ENCODE data around the gene SOCS1. TPM values are rescaled to one million over a fixed set of nuclear protein-coding genes. Genes with fewer than 3 reads are reported as not detected.

SOCS1 gene
- total RNA-seq, 2 experiments from 2014 or later = 45.1 to 45.6 TPM

DNA sequence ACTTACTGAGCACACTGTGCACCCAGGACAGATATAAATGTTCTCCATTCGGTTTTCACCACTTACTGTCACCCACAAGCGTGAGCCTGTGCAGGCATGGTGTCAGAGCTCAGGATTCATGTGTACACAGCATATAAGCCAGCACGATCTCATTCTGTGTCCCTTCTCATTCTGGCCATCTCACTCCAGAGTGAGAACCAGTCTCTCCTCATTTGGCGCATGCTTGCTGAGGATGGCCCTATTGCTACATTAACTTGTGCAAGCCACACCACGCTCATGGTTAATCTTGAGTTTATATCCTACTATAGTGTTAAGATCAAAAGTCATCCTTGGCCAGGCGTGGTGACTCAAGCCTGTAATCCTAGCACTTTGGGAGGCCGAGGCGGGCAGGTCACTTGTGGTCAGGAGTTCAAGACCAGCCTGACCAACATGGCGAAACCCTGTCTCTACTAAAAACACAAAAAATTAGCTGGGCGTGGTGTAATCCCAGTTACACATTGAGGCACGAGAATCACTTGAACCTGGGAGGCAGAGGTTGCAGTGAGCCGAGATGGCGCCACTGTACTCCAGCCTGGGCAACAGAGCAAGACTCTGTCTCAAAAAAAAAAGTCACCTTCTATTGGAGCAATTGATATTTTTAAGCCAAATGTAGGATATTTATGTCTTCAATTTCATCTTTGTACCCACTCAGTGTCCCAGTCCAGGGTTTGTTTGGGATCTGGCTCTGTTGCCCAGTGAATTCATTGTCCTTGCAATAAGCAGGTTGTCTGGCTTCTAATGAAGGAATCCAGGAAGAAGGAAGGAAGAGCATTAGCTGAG lies 20.9 kb downstream of the SOCS1 start:
- CTCF ChIA-PET = interaction anchor here (0.9 to 1.0 kb wide), 2 partner anchors 17 to 264 kb away, joined by 3 read pairs; no protein-coding TSS in a partner anchor
- H3K27ac Mint-ChIP-seq = peak overlapping the region; percentile 63
- no peak overlapping the region for H3K4me3 Mint-ChIP-seq
- H3K36me3 Mint-ChIP-seq (ENCODE audit: low read depth) = no peaks in the 10 kb centered on the region
- H3K4me1 Mint-ChIP-seq (ENCODE audit: low read depth) = peaks cover 52% of the 10 kb centered on the region
- no peaks in the 10 kb centered on the region for H3K9me3 Mint-ChIP-seq
- intact Hi-C loops (cut with micrococcal nuclease) = no loop called here
- no peaks in the 10 kb centered on the region for H3K27me3 Mint-ChIP-seq (ENCODE audit: low read depth)
- no peak for DNase-seq

DNA sequence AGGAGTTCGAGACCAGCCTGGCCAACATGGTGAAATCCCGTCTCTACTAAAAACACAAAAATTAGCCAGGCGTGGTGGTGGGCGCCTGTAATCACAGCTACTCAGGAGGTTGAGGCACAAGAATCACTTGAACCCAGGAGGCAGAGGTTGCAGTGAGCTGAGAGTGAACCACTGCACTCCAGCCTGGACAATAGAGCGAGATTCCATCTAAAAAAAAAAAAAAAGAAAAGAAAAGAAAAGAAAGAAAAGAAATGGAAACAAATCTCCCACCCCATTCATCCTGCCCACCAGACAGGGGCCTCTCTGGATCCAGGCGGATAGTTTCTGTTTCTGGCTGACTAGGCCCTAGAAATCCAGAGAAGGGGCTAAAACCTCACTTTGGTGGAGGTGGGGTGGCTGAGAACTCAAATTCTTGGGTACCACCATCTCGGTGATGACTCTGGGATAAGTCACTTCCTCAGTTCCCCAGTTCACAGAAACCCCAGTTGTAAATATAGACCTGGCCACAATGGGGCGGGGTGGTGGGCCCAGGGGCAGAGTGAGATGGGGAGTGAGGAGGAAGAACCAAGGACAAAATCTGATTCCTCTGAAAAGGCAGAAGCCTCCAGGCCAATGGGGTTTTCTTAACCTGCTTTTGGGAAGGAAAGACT lies 22.2 kb downstream of the SOCS1 start:
- Mint-ChIP-seq H3K4me3 (peak overlapping the region; percentile 57), H3K27me3 (ENCODE audit: low read depth) (no peaks in the 10 kb centered on the region), H3K36me3 (ENCODE audit: low read depth) (no peaks in the 10 kb centered on the region), H3K27ac (peak overlapping the region; percentile 99), H3K4me1 (ENCODE audit: low read depth) (peaks cover 49% of the 10 kb centered on the region), H3K9me3 (no peaks in the 10 kb centered on the region)
- CTCF ChIA-PET = interaction anchor here (1.0 to 2.0 kb wide), 5 partner anchors 9 to 263 kb away, joined by 3 to 12 read pairs (median 6); no protein-coding TSS in a partner anchor
- DNase-seq = peak; percentile 87
- intact Hi-C loops (cut with micrococcal nuclease) = loop anchor here (1.0 to 2.0 kb wide), 5 partner anchors 9 to 246 kb away; no protein-coding TSS in a partner anchor

DNA sequence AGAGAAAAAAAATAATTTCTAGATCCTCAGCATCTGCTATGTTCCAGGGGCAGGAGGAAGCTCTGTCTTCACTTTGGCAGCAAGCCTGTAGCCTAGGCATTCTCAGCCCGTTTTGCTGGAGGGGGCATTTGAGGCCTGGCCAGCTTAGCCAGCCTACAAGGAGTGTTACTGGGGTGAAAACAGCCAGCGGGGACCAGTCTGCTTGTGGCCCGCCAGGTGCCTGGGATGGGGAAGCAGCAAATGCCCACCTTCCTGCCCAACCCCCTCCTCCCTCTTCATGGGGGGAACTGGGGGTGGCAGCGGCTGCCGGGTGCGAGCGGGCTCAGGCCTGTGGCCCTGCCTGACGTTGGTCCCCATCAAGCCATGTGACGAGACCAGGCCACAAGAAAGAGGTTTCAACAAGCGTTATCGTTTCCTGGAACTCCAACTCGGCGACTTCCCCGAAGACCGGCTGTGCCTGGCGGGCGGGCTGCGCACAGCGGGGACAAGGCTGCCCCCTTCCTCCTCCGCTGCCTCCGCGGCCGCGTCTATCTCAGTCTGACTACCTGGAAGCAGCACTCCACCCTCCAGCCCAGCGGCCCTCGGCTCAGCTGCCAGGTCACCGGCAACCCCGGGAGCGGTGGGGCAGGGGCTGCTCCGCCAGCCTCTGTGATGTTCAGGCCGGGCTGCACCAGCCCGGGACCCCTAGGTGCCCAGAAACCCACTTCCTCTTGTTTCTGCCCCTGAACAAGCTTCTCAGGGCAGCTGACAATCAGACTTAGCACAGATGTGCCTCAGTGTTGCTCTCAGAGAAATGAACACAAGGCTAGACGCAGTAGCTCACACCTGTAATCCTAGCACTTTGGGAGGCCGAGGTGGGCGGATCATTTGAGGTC lies 22.9 kb downstream of the SOCS1 start:
- H3K9me3 Mint-ChIP-seq = no peaks in the 10 kb centered on the region
- CTCF ChIA-PET = interaction anchor here (0.6 to 2.0 kb wide), 5 partner anchors 8 to 123 kb away, joined by 3 to 12 read pairs (median 6); no protein-coding TSS in a partner anchor
- DNase-seq = peak; percentile 97
- intact Hi-C loops (cut with micrococcal nuclease) = loop anchor here (1.0 to 2.0 kb wide), 5 partner anchors 8 to 245 kb away; no protein-coding TSS in a partner anchor
- no peaks in the 10 kb centered on the region for H3K36me3 Mint-ChIP-seq (ENCODE audit: low read depth)
- peaks cover 55% of the 10 kb centered on the region for H3K4me1 Mint-ChIP-seq (ENCODE audit: low read depth)
- H3K27ac Mint-ChIP-seq = peak overlapping the region; percentile 99
- peak overlapping the region; percentile 57 for H3K4me3 Mint-ChIP-seq
- no peaks in the 10 kb centered on the region for H3K27me3 Mint-ChIP-seq (ENCODE audit: low read depth)

DNA sequence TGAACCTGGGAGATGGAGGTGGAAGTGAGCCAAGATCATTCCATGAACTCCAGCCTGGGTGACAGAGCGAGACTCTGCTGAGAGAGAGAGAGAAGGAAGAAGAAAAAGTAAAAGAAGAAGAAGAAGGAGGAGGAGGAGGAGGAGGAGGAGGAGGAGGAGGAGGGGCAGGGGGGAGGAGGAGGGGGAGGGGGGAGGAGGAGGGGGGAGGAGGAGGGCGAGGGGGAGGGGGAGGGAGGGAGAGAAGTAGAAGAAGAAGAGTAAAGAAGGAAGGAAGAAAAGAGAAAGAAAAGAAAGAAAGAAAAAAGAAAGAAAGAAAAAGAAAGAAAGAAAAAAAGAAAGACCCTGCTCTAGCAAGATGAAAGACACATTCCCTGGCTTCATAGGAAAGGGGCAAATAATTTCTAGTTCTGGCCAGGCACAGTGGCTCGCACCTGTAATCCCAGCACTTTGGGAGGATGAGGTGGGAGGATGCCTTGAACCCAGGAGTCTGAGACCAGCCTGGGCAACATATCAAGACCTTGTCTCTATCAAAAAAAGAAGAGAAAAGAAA lies 23.6 kb downstream of the SOCS1 start:
- CTCF ChIA-PET = interaction anchor here (1.9 to 2.0 kb wide), 2 partner anchors 19 to 22 kb away, joined by 6 to 7 read pairs; no protein-coding TSS in a partner anchor

DNA sequence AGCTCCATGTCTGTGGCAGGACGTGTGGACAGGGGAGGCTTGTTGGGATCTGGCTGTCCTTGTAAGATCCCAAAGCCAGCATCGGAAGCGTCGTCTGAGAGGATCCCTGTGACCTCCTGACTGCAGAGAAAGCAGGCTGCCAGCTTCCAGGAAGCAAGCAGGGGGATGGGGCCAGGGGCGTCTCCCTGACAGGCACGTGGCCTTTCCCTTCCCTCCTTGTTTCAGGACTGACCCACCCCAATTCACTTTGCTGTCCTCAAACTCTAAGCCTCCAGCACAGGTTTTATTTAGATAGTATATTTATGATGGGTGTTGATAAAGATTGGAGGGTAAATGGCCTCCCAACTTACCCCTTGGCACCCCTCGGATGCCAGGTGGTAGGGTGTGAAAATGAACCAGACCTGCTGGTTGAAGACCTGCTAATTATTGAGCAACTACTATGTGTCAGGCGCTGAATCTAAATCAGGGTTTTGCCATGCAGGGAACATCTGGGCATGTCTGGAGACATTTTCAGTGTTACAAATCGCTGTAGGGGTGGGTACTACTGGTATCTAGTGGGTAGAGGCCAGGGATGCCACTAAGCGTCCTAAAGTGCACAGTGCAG lies 24.5 kb downstream of the SOCS1 start:
- Mint-ChIP-seq H3K4me1 (ENCODE audit: low read depth) (peaks cover 57% of the 10 kb centered on the region), H3K36me3 (ENCODE audit: low read depth) (no peaks in the 10 kb centered on the region), H3K4me3 (no peak overlapping the region), H3K9me3 (no peaks in the 10 kb centered on the region), H3K27me3 (ENCODE audit: low read depth) (no peaks in the 10 kb centered on the region), H3K27ac (peak overlapping the region; percentile 99)
- DNase-seq = no peak
- CTCF ChIA-PET = no interaction called here
- intact Hi-C loops (cut with micrococcal nuclease) = no loop called here

More for the DNA sequence above, 23.6 kb downstream of the SOCS1 start:
- intact Hi-C loops (cut with micrococcal nuclease) = loop anchor here (2.0 kb wide), 1 partner anchor 138 kb away; no protein-coding TSS in a partner anchor
- H3K4me3 Mint-ChIP-seq = peak overlapping the region; percentile 57
- peaks cover 59% of the 10 kb centered on the region for H3K4me1 Mint-ChIP-seq (ENCODE audit: low read depth)
- no peaks in the 10 kb centered on the region for H3K36me3 Mint-ChIP-seq (ENCODE audit: low read depth)
- H3K27ac Mint-ChIP-seq = peak overlapping the region; percentile 99
- DNase-seq = no peak
- H3K9me3 Mint-ChIP-seq = no peaks in the 10 kb centered on the region
- H3K27me3 Mint-ChIP-seq (ENCODE audit: low read depth) = no peaks in the 10 kb centered on the region

DNA sequence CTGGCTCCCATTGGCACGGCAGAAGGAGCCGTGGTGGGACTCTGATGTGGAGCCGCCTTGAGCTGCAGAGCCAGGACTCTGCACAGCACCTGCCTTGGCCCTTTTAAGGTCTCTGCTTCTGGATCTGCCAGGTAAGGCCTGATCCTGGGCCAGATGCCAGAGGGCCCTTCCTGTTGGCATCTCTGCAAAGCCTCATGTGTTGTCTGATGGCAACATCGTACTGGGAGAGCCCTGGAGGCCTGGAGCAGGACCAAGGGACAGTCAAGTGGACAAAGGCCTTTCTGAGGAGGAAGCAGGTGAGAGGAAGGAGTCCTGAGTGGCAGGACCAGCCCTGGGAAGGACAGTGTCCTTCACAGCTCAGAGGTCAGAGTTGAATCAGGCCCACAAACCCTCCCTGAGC lies 26.1 kb downstream of the SOCS1 start:
- CTCF ChIA-PET = no interaction called here
- no peak overlapping the region for H3K4me3 Mint-ChIP-seq
- H3K27me3 Mint-ChIP-seq (ENCODE audit: low read depth) = no peaks in the 10 kb centered on the region
- no peaks in the 10 kb centered on the region for H3K9me3 Mint-ChIP-seq
- intact Hi-C loops (cut with micrococcal nuclease) = no loop called here
- no peak for DNase-seq
- peaks cover 68% of the 10 kb centered on the region for H3K4me1 Mint-ChIP-seq (ENCODE audit: low read depth)
- H3K36me3 Mint-ChIP-seq (ENCODE audit: low read depth) = no peaks in the 10 kb centered on the region
- H3K27ac Mint-ChIP-seq = peak overlapping the region; percentile 53

DNA sequence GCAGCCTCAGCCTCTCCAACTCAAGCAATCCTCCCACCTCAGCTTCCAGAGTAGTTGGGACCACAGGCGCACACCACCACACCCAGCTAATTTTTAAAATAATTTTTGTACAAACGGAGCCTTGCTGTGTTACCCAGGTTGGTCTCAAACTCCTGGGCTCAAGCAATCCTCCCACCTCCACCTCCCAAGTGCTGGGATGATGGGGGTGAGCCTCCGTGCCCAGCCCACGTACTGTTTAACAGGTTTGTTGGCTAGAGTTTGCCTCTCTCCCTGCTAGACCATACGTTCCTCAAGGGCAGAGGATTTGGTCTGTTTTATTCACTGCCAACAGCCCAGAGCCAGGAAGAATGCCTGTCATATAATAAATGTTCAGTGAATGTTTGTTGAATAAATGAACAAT lies 26.6 kb downstream of the SOCS1 start:
- Mint-ChIP-seq H3K9me3 (no peaks in the 10 kb centered on the region), H3K4me3 (no peak overlapping the region), H3K36me3 (ENCODE audit: low read depth) (no peaks in the 10 kb centered on the region), H3K27ac (peak overlapping the region; percentile 20), H3K4me1 (ENCODE audit: low read depth) (peaks cover 70% of the 10 kb centered on the region), H3K27me3 (ENCODE audit: low read depth) (no peaks in the 10 kb centered on the region)
- DNase-seq = no peak
- CTCF ChIA-PET = interaction anchor here (0.7 kb wide), 1 partner anchor 11 kb away, joined by 4 read pairs; no protein-coding TSS in a partner anchor
- intact Hi-C loops (cut with micrococcal nuclease) = no loop called here

DNA sequence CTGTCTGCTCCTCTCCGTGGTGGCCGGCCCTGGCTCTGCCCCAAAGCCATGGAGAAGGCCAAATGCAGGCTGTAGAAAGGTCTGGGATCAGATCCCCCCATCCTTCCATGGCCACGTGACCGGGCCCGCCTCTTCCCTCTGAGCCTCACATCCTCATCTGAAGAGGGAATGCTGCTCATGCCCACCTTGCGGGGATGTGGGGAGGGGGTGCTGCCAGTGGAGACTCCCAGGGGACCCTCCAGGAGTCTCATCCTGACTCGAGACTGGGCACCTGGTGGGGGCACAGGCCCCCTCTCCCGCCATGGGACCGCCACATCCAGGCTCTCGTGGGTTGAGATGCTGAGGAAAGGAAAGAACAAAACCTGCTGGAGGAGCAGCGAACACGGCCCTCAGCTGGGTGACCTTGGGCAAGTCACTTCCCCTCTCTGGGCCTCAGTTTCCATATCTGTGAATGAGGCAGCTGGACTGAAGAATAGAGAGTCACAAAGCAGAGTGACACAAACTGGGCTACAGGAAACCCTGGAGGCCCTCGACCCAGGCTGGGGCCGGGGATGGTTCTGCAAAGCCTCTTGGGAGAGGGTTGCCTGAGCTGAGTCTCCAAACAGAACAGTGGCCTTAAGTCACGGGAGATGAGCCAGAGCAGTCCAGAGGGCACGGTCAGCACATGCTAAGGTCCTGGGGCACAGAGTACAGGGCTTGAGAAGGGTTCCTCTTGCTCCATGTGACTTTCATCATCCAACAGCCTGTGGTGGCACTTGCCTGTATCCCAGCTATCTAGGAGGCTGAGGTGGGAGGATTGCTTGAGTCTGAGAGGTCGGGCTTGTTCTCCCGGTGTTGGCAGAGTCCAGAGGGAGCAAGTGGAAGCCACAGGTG lies 30.1 kb downstream of the SOCS1 start:
- Mint-ChIP-seq H3K9me3 (no peaks in the 10 kb centered on the region), H3K27me3 (ENCODE audit: low read depth) (no peaks in the 10 kb centered on the region), H3K4me1 (ENCODE audit: low read depth) (peaks cover 53% of the 10 kb centered on the region), H3K27ac (peak overlapping the region; percentile 96), H3K4me3 (peak overlapping the region; percentile 35), H3K36me3 (ENCODE audit: low read depth) (no peaks in the 10 kb centered on the region)
- peak; percentile 42 for DNase-seq
- intact Hi-C loops (cut with micrococcal nuclease) = loop anchor here (1.0 to 2.0 kb wide), 11 partner anchors 7 to 557 kb away; partner anchors contain the start of gene DEXI
- CTCF ChIA-PET = interaction anchor here (0.8 to 4.3 kb wide), 13 partner anchors 8 to 272 kb away, joined by 3 to 32 read pairs (median 6); partner anchors contain the start of gene SOCS1

DNA sequence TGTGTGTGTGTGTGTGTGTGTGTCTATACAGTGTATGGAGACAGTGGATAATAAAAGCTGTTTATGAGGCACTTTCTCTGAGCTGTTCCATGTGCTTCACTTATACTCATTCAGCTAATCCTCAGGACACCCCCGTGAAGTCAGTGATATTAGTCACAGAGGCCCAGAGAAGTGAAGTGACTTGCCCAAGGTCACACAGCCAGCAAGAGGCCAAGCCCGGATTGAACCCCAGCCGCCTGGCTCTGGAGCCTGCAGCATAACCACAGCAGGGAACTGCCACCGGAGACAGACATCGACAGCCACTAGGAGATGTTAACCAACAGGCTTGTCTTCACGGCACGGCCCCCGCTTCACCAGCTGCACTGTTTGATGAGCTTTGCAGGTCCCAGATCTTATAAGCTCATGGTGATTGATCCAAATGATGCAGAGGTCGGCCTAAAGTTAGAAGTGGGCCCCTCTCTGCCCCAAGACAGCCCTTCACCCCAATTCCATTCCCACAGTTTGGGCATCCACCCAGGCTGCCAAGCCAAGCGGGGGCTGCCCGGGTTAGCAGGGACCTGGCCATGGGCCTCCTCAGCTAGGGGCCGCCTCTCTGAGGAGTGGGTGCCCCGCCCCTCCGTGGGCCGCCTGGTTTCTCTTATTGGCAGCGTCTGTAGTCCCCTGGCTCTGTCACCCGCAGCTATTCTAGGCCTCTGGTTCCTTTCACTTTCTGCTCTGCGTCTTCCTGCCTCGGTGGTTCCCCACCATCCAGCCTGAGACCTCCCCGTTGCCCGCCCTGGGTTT lies 30.9 kb downstream of the SOCS1 start:
- DNase-seq = peak; percentile 95
- intact Hi-C loops (cut with micrococcal nuclease) = loop anchor here (1.0 to 2.0 kb wide), 13 partner anchors 8 to 558 kb away; partner anchors contain the start of gene DEXI
- peak overlapping the region; percentile 35 for H3K4me3 Mint-ChIP-seq
- CTCF ChIA-PET = interaction anchor here (0.7 to 4.3 kb wide), 16 partner anchors 9 to 272 kb away, joined by 3 to 32 read pairs (median 4); partner anchors contain the start of gene SOCS1
- H3K27me3 Mint-ChIP-seq (ENCODE audit: low read depth) = no peaks in the 10 kb centered on the region
- peaks cover 51% of the 10 kb centered on the region for H3K4me1 Mint-ChIP-seq (ENCODE audit: low read depth)
- peak overlapping the region; percentile 96 for H3K27ac Mint-ChIP-seq
- H3K9me3 Mint-ChIP-seq = no peaks in the 10 kb centered on the region
- H3K36me3 Mint-ChIP-seq (ENCODE audit: low read depth) = no peaks in the 10 kb centered on the region

All from activated naive CD4-positive, alpha-beta T cell treated with anti-CD3 and anti-CD28 coated beads for 36 hours (primary cell).